Endothelial cell of hepatic sinusoid (primary cell): ENCODE data around the gene CYB5R3.
"Not testable (repeated sequence)": the region's sequence is repeated elsewhere in the genome, so short reads cannot be mapped to it uniquely, and the experiment has no call there.

Experiments used
- in situ Hi-C: cut with HindIII; loops from 2 replicates; pipeline ENCODE4 v1.10.0; 2017; ENCODE audit warnings: low sequenced_read_pairs

The CYB5R3 gene

GRCh38 chr22:42679691-42680090 lies 30.5 kb upstream of the CYB5R3 start:
- in situ Hi-C loops: loop anchor here (5.0 kb wide), 1 partner anchor 63 kb away; no protein-coding TSS in a partner anchor

GRCh38 chr22:42678894-42679293 lies 29.7 kb upstream of the CYB5R3 start:
- in situ Hi-C loops: no loop called here

- in situ Hi-C loops: not testable (repeated sequence)
Observed at GRCh38 chr22:42677936-42678335, 28.7 kb upstream of the CYB5R3 start.

DNA sequence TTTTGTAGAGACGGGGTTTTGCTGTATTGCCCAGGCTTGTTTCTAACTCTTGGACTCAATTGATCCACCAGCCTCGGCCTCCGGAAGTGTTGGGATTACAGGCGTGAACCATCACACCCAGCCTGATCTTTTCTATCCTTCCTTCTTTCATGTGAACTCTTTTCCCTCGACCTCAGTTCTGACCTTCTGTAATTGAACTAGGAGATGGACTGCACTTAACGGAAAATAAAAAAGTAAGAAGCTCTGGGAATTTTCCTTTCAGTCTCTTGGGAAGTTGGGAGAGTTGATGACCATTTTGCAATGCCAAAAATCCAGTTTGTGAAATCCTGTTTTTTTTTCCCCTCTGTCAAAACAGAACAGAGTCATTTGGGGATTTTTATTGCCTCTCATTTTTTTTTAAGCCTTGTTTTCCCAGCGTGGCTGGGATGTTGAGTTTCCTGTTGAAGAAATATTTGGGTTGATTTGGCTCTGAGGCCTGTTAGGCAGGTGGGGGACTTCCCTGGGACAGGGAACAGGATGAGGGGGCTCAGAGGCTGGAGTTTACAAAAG lies 26.9 kb upstream of the CYB5R3 start:
- in situ Hi-C loops: no loop called here

DNA sequence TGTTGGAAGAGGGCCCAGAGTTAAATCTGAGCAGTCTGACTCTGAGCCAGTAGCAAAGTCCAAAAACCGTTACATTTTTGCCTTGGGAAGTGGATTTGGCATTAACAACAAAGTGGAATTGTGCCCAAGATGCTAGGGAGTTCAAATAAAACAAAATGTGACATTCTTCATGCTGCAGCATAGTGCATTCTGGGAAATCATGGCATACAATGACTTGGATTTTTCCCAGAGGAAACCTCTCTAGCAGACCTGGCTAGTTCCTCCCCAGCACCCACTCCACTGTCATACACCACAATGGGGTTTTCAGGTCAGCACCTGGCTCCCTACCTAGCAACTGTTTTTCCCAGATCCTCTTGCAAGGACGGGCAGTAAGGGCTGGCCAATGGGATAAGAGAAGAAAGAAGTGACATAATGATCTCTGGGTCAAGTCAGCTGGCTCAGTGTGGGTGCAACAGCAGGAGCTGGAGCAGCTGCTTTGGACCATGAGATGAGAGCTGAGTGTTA lies 24.8 kb upstream of the CYB5R3 start:
- in situ Hi-C loops: loop anchor here (25.0 kb wide), 1 partner anchor 138 kb away; no protein-coding TSS in a partner anchor

DNA sequence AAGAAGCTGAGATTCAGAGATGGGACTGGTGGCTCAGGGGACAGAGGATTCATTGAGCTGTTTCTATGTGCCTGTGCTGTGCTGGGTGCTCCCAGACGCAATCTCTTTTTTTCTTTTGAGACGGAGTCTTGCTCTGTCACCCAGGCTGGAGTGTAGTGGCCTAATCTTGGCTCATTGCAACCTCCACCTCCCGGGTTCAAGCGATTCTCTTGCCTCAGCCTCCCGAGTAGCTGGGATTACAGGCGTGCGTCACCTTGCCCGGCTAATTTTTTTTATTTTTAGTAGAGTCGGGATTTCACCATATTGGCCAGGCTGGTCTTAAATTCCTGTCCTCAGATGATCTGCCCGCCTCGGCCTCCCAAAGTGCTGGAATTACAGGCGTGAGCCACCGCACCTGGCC lies 23.9 kb upstream of the CYB5R3 start:
- in situ Hi-C loops: loop anchor here (25.0 kb wide), 1 partner anchor 139 kb away; no protein-coding TSS in a partner anchor

DNA sequence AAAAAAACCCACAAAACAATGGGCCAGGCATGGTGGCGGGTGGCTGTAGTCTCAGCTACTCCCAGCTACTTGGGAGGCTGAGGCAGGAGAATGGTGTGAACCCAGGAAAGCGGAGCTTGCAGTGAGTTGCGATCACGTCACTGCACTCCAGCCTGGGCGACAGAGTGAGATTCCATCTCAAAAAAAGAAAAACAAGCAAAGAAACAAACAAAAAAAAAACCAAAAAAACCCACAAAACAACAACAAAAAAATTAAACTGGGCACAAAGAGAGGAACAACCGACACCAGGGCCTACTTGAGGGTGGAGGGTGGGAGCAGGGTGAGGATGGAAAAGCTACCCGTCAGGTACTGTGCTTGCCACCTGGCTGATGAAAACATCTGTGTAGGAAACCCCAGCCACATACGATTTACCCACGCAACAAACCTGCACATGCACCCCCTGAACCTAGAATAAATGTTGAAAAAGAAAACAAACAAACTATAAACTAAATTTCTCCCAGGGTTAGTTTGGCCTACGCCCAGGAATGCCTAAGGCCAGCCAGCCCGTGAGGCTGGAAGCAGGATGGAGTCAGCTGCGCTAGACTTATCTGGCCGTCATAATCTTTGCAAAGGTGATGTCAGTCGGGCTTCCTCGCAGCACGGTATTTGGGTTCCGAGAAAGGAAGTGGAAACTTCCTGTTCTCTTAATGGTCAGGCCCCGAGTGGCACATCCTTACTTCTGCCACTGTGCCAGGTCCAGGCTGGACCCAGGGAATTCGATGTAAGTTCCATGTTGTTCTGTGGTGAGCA lies 21.9 kb upstream of the CYB5R3 start:
- in situ Hi-C loops: loop anchor here (25.0 kb wide), 1 partner anchor 141 kb away; no protein-coding TSS in a partner anchor

DNA sequence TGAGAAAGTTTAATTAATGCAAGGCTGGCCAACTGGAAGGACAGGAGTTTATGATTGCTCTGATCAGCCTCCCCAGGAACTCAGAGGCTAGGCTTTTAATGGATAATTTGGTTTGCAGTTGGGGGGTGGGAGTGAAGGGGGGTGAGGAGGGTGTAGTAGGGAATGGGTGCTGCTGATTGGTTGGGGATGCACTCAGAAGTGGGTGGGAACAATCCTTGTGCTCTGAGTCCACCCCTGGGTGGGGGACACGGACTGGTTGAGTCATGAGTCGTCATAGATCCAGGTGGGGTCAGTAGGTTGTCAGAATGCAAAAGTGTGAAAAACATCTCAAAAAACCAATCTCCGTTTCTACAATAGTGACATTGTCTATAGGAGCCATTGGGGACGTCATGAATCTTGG lies 20.9 kb upstream of the CYB5R3 start:
- in situ Hi-C loops: loop anchor here (25.0 kb wide), 1 partner anchor 142 kb away; no protein-coding TSS in a partner anchor

- in situ Hi-C loops: loop anchor here (25.0 kb wide), 1 partner anchor 146 kb away; no protein-coding TSS in a partner anchor
Observed at GRCh38 chr22:42666393-42666792, 17.2 kb upstream of the CYB5R3 start.

DNA sequence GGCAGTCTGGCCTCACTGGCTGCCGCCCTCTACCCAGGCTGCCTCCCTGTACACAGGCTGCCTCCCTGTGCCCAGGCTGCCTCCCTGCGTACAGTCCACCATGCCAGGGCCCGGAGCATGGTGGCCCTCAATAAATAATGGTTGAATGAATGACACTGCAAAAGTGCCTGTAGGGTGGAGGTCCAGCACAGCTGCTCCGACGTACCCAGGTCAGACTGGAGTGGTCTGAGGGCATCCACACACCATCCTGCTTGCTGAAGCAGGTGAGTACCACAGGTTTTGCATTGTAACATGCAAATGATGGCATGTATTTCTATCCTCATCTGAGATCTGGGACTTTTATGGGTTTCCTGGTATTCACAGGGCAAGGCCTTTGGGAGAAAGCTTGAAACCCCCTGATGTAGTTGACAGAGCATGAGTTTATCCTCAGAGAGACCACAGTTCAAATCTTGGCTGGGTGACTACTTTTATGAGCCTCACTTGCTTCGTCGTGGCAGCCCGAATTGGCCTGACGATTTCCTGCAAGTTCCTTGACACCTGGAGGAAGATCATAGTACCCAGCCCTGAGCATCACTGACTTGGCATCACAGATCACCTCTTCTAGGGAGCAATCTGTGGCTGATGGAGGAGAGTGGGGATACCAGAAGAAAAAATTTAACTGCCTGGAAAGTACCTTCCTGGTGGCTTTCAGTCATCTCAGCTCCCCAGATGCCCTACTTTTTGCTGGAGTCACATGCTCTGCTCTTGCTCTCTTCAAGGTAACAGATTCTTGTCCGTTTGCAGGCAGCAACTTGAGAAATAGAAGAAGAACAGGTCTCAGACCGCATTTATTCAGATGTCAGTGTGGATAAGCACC lies 16.0 kb upstream of the CYB5R3 start:
- in situ Hi-C loops: loop anchor here (25.0 kb wide), 1 partner anchor 147 kb away; no protein-coding TSS in a partner anchor

DNA sequence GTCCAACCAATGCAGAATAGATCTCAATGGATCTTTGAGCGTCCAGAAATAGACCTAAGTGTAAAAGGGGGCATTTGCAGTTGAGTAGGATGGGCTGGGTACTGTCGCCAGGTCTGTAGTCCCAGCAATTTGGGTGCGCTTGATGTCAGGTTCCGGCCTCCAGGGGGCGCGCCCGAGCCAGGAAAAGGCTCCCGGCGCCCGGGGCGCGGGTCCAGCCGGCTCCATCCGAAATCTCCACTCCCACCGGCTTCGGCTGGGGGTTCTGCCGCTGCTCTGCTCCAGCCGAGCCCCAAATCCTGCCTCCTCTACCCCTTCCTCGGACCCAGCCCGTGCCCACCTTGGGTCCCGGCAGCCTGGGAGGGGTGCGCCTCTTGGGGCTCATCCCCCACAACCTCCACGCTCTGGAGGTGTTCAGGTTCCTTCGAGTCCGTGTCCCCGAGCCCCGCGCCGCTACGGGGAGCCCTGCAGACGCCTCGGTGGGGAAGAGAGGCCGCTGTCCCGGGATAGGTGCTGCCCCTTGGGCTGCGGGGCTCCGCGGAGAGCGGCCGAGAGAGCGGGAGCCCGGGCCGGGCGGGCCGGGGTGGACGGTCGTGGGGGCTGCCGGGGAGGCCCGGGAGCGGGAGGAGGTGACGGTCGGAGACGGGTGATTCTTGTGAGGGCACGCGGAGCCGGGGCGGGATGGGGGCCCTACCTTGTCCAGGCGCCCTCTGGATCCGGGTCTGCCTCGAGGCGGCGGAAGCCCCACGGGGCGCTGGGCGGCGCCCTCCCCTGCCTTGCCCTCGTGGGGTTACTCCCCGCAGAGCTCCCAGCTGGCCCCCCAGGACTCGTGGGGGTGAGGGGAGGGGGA lies 13.0 kb upstream of the CYB5R3 start:
- in situ Hi-C loops: loop anchor here (25.0 kb wide), 1 partner anchor 150 kb away; no protein-coding TSS in a partner anchor

- in situ Hi-C loops: loop anchor here (25.0 kb wide), 1 partner anchor 156 kb away; no protein-coding TSS in a partner anchor
Observed at GRCh38 chr22:42656578-42656977, 7.4 kb upstream of the CYB5R3 start.

GRCh38 chr22:42655693-42656092 lies 6.5 kb upstream of the CYB5R3 start:
- in situ Hi-C loops: loop anchor here (25.0 kb wide), 1 partner anchor 157 kb away; no protein-coding TSS in a partner anchor

GRCh38 chr22:42654436-42655073 lies 5.4 kb upstream of the CYB5R3 start:
- in situ Hi-C loops: loop anchor here (25.0 kb wide), 1 partner anchor 158 kb away; no protein-coding TSS in a partner anchor

DNA sequence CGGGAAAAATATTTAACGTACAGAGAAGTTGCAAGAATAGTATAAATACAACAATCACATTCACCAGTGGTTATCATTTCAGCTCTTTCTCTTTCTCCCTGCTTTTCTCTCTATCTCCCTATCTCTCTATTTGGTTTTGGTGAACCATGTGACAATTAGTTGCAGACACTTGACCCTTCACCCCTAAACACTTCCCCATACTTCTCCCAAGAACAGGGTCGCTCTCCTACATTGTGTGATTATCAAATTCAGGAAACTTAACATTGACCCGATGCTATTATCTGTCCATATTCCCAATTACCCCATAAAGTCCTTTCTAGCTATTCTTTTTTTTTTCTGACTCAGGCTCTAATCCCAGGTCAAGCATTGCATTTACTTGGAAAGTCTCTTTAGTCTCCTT lies 4.8 kb upstream of the CYB5R3 start:
- in situ Hi-C loops: loop anchor here (25.0 kb wide), 1 partner anchor 158 kb away; no protein-coding TSS in a partner anchor

GRCh38 chr22:42651134-42651533 lies 1.9 kb upstream of the CYB5R3 start:
- in situ Hi-C loops: loop anchor here (25.0 kb wide), 1 partner anchor 161 kb away; no protein-coding TSS in a partner anchor

DNA sequence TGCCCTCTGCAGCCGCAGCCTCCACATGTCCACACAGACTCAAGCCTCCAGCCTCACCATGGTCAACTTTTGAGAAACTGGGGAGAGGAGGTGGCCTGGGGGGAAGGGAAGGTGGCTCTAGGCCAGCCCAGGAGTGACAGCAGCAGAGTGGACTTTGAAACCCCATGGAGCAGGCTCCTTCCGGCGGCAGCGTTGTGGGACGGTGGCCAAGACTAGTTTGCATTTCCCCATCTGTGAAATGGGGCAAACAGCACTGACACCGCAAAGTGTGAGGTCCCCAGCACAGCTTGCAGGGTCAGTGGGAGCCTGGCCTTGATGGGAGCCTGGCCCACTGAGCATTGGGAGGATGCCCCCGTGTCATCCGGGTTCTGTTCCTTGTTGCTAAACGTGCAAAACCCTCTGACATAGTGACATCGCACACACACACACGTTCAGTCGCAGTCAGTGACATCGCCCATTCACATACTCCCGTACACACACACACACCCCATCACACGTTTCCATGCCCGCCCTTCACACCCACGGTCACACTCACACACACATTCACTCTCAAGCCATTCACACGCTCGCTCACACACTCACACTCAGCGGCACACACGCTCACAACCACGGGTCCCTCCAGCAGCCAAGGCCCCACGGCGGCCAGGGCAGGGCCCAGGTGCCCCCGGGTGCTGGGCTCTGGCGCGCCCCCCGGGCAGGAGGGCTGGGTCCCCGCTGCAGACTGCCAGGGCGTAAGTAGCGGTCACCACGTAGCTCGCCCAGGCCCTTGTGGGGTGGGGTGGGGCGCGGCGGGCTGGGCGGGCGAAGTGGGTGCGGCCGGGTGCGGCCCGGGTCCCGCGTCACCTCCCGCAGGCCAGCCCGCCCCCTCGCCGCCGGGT lies 585 bp downstream of the CYB5R3 start:
- in situ Hi-C loops: loop anchor here (25.0 kb wide), 1 partner anchor 414 kb away; no protein-coding TSS in a partner anchor

GRCh38 chr22:42648017-42648367 lies 1.2 kb downstream of the CYB5R3 start:
- in situ Hi-C loops: loop anchor here (25.0 kb wide), 1 partner anchor 414 kb away; no protein-coding TSS in a partner anchor
